Sigmoid colon (tissue), 4 donors: ENCODE data around the gene ALDH1A1.

Experiments used
- CTCF ChIP-seq, 4 experiments: fragments of 450-650 bp in 3 of 4; fragments of 200-600 bp in 1 of 4; IDR thresholded peaks; one replicate each; pipeline ENCODE4 v1.5.1; 2016 to 2019; ENCODE audit warnings: antibody characterized with exemption in 4 of 4, mild to moderate bottlenecking in 3 of 4, moderate library complexity in 2 of 4
- EP300 ChIP-seq, 4 donors: sonication (generic); formaldehyde crosslinking; IDR thresholded peaks; one replicate each; pipeline ENCODE4 v1.6.1; 2017; ENCODE audit warnings: antibody characterized with exemption in 4 of 4
- POLR2A ChIP-seq, 2 donors: fragments of 450-650 bp; IDR thresholded peaks; one replicate each; pipeline ENCODE4 v1.6.1; 2016; ENCODE audit warnings: antibody characterized with exemption in 2 of 2, mild to moderate bottlenecking in 2 of 2, moderate library complexity in 2 of 2
- POLR2AphosphoS5 ChIP-seq, 4 donors: sonication (generic); formaldehyde crosslinking; IDR thresholded peaks; one replicate each; pipeline ENCODE4 v1.6.1; 2017; ENCODE audit warnings: antibody characterized with exemption in 4 of 4

GRCh38 chr9:72952914-72953313 is at the start of gene ALDH1A1:
- no peak for TF ChIP-seq CTCF (IDR thresholded peaks at IDR 0.05)
- peak; percentile 55 to 74 for TF ChIP-seq POLR2A (IDR thresholded peaks at IDR 0.05)
- peak; percentile 68 to 96 (median 89) for TF ChIP-seq POLR2AphosphoS5 (IDR thresholded peaks at IDR 0.05)
- no peak for TF ChIP-seq EP300 (IDR thresholded peaks at IDR 0.05)
